GM21360 (cell line): ENCODE results near the gene MIPOL1.

ENCODE experiments used
- ATAC-seq: cut with Tn5 transposase; IDR thresholded peaks from one replicate; pipeline ENCODE4 v1.9.1; 2021; ENCODE audit warnings: mild to moderate bottlenecking, moderate library complexity; ENCODE audit not compliant: unreplicated experiment

The MIPOL1 gene

GRCh38 chr14:37594238-37594970, 396.7 kb downstream of the MIPOL1 start:
- ATAC-seq: no peak

GRCh38 chr14:37594971-37595808, 397.5 kb downstream of the MIPOL1 start, which contains the start of the genes FOXA1 and TTC6:
TSS of gene FOXA1 (minus strand) at chr14:37595249. CDS start at chr14:37594972, 277 bp downstream.
TSS of gene TTC6 (plus strand) at chr14:37595629. CDS start at chr14:37622065, 26,436 bp downstream.
- no peak for ATAC-seq

- ATAC-seq: peak; percentile 64
Observed at GRCh38 chr14:37595809-37596621, 398.3 kb downstream of the MIPOL1 start.

- ATAC-seq: no peak
Observed at GRCh38 chr14:37596790-37597472, 399.2 kb downstream of the MIPOL1 start.

GRCh38 chr14:37597538-37597913, 399.8 kb downstream of the MIPOL1 start:
- no peak for ATAC-seq

GRCh38 chr14:37597914-37598746, 400.4 kb downstream of the MIPOL1 start:
- no peak for ATAC-seq

- no peak for ATAC-seq
Observed at GRCh38 chr14:37598747-37599506, 401.2 kb downstream of the MIPOL1 start.

- no peak for ATAC-seq
Observed at GRCh38 chr14:37599507-37600368, 402.0 kb downstream of the MIPOL1 start.

GRCh38 chr14:37600880-37601741, 403.4 kb downstream of the MIPOL1 start:
- no peak for ATAC-seq

GRCh38 chr14:37601865-37602264, 404.1 kb downstream of the MIPOL1 start:
- ATAC-seq: no peak
